ENCODE measurements around the gene FCHO1.

GRCh38 chr19:17817668-17818363, 66.5 kb downstream of the FCHO1 start:
- TF ChIP-seq, protein P1, sequence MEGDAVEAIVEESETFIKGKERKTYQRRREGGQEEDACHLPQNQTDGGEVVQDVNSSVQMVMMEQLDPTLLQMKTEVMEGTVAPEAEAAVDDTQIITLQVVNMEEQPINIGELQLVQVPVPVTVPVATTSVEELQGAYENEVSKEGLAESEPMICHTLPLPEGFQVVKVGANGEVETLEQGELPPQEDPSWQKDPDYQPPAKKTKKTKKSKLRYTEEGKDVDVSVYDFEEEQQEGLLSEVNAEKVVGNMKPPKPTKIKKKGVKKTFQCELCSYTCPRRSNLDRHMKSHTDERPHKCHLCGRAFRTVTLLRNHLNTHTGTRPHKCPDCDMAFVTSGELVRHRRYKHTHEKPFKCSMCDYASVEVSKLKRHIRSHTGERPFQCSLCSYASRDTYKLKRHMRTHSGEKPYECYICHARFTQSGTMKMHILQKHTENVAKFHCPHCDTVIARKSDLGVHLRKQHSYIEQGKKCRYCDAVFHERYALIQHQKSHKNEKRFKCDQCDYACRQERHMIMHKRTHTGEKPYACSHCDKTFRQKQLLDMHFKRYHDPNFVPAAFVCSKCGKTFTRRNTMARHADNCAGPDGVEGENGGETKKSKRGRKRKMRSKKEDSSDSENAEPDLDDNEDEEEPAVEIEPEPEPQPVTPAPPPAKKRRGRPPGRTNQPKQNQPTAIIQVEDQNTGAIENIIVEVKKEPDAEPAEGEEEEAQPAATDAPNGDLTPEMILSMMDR (IDR thresholded peaks at IDR 0.05; ENCODE audit: extremely low read depth in 1 of 2, insufficient read depth in 1 of 2, low read depth in 1 of 2, low read length in 2 of 2) = no peak
- TF ChIP-seq JUN (IDR thresholded peaks at IDR 0.05; ENCODE audit: borderline replicate concordance, insufficient read depth, insufficient read length, low read depth) (no peak), POLR2A (IDR thresholded peaks at IDR 0.05; ENCODE audit: low read depth, low read length) (no peak), MAX (IDR thresholded peaks at IDR 0.05; ENCODE audit: insufficient read depth, insufficient read length) (no peak), FOS (IDR thresholded peaks at IDR 0.05; ENCODE audit: borderline replicate concordance, insufficient read depth, low read length) (no peak), MYC (IDR thresholded peaks at IDR 0.05; ENCODE audit: low read depth, low read length) (no peak), EZH2 (IDR thresholded peaks at IDR 0.05; ENCODE audit: borderline replicate concordance, low read depth, low read length, severe bottlenecking) (no peak), POLR2AphosphoS5 (IDR thresholded peaks at IDR 0.05; ENCODE audit: insufficient read depth, low read depth, low read length) (no peak)
